Kidney epithelial cell (primary cell): ENCODE data around the gene MXRA7. TPM values are rescaled to one million over a fixed set of nuclear protein-coding genes. Genes with fewer than 3 reads are reported as not detected.

Experiments used
- DNase-seq: peaks from one replicate; pipeline ENCODE4 v3.0.0-alpha.2; 2010; ENCODE audit warnings: low read depth
- H3K27me3 ChIP-seq: 2 replicates; pipeline ENCODE4 v1.6.0; 2011; ENCODE audit warnings: low read length; ENCODE audit not compliant: control insufficient read depth, insufficient read depth
- H3K36me3 ChIP-seq: 2 replicates; pipeline ENCODE4 v1.5.1; 2011; ENCODE audit warnings: low read length; ENCODE audit not compliant: control insufficient read depth, insufficient read depth
- H3K4me3 ChIP-seq: 2 replicates; pipeline ENCODE4 v1.5.1; 2011; ENCODE audit warnings: low read depth, mild to moderate bottlenecking, control low read depth, low read length
- total RNA-seq: library from RNA; depleted of rRNA; stranded (reverse); fragments of >200 nt; gene quantifications from 2 replicates; pipeline ENCODE4 v1.2.3, GENCODE V29; 2015
- TF ChIP-seq, protein P1 (sequence below): IDR thresholded peaks from 2 replicates; pipeline ENCODE4 v1.5.1; 2011; ENCODE audit warnings: mild to moderate bottlenecking, moderate library complexity, low read length, control low read depth, inconsistent platforms; ENCODE audit not compliant: insufficient read depth, poor library complexity, severe bottlenecking

Gene MXRA7
- total RNA-seq, 1 donor from 2014 or later: 110 TPM

DNA sequence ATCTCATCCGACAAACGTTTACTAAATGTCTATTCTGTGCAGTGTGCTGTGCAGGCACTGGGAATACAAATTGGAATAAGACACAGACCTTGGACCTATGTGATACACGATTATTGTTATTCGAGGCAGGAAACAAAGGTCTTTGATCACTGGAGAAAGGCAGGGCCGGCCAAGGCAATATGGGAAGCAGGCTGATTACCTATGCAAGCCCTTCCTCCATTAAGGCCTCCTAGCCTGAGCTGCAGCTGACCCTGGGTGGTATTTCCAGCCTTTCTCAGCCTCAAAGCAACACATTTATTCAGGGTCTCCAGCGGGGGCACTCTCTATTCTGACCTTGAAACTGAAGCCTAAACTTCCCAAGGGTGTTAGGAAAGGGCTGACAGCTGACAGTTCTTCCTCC, 80.6 kb downstream of the MXRA7 start:
- Histone ChIP-seq H3K27me3 (no peaks in the 10 kb centered on the region), H3K36me3 (no peaks in the 10 kb centered on the region), H3K4me3 (no peak overlapping the region)
- TF ChIP-seq, protein P1, sequence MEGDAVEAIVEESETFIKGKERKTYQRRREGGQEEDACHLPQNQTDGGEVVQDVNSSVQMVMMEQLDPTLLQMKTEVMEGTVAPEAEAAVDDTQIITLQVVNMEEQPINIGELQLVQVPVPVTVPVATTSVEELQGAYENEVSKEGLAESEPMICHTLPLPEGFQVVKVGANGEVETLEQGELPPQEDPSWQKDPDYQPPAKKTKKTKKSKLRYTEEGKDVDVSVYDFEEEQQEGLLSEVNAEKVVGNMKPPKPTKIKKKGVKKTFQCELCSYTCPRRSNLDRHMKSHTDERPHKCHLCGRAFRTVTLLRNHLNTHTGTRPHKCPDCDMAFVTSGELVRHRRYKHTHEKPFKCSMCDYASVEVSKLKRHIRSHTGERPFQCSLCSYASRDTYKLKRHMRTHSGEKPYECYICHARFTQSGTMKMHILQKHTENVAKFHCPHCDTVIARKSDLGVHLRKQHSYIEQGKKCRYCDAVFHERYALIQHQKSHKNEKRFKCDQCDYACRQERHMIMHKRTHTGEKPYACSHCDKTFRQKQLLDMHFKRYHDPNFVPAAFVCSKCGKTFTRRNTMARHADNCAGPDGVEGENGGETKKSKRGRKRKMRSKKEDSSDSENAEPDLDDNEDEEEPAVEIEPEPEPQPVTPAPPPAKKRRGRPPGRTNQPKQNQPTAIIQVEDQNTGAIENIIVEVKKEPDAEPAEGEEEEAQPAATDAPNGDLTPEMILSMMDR: no peak
- DNase-seq: no peak

Other genes starting within 250 kb of the MXRA7 start
- not detected in 2 replicates for gene AANAT, start 243.4 kb downstream of the MXRA7 start, total RNA-seq
- 101 and 111 TPM in 2 replicates for gene RHBDF2, start 209.5 kb downstream of the MXRA7 start, total RNA-seq
- gene CYGB, start 173.3 kb downstream of the MXRA7 start, total RNA-seq: 16.9 and 19.9 TPM in 2 replicates
- gene PRCD, start 170.9 kb downstream of the MXRA7 start, total RNA-seq: not detected in 2 replicates
- gene ST6GALNAC2, start 125.1 kb downstream of the MXRA7 start, total RNA-seq: 9.9 and 13.6 TPM in 2 replicates
- gene ST6GALNAC1, start 67.2 kb downstream of the MXRA7 start, total RNA-seq: not detected in 2 replicates
- gene JMJD6, start 15.6 kb upstream of the MXRA7 start, total RNA-seq: 21.4 and 25.8 TPM in 2 replicates
- gene METTL23, start 15.9 kb upstream of the MXRA7 start, total RNA-seq: 32.8 TPM in 2 replicates
- gene SRSF2, start 26.4 kb upstream of the MXRA7 start, total RNA-seq: 185 and 217 TPM in 2 replicates
- gene MFSD11, start 27.2 kb upstream of the MXRA7 start, total RNA-seq: 17.5 and 21.2 TPM in 2 replicates
- gene MGAT5B, start 157.4 kb upstream of the MXRA7 start, total RNA-seq: 4.8 and 5.1 TPM in 2 replicates